Liver (tissue), 9 donors: ENCODE data around the gene MST1. TPM values are rescaled to one million over a fixed set of nuclear protein-coding genes. Genes with fewer than 3 reads are reported as not detected.

Source experiments
- DNase-seq: peaks from one replicate; pipeline ENCODE4 v3.0.0-alpha.2; 2017; ENCODE audit warnings: low spot score
- H3K27ac ChIP-seq, 2 donors: one replicate each; pipeline ENCODE4 v1.7.0; 2013; ENCODE audit warnings: inconsistent platforms in 2 of 2, low read length in 2 of 2, control low read depth in 1 of 2, low read depth in 1 of 2, mild to moderate bottlenecking in 1 of 2
- H3K27me3 ChIP-seq, 4 donors: one replicate each; pipeline versions ENCODE4 v1.6.1 to v1.7.0; 2013; ENCODE audit warnings: low read length in 3 of 4, inconsistent platforms in 1 of 4, mild to moderate bottlenecking in 1 of 4, moderate library complexity in 1 of 4; ENCODE audit not compliant: control insufficient read depth in 4 of 4, insufficient read depth in 4 of 4
- H3K36me3 ChIP-seq, 4 donors: one replicate each; pipeline versions ENCODE4 v1.6.1 to v1.7.0; 2013; ENCODE audit warnings: low read length in 3 of 4, mild to moderate bottlenecking in 3 of 4, low read depth in 1 of 4, moderate library complexity in 1 of 4; ENCODE audit not compliant: control insufficient read depth in 4 of 4, insufficient read depth in 3 of 4
- H3K4me1 ChIP-seq, 4 donors: one replicate each; pipeline versions ENCODE4 v1.6.1 to v1.7.0; 2013; ENCODE audit warnings: low read length in 3 of 4, mild to moderate bottlenecking in 3 of 4, moderate library complexity in 1 of 4; ENCODE audit not compliant: control insufficient read depth in 4 of 4, insufficient read depth in 4 of 4
- H3K4me3 ChIP-seq, 3 donors: one replicate each; pipeline versions ENCODE4 v1.6.1 to v1.7.0; 2013; ENCODE audit warnings: low read length in 3 of 3, control low read depth in 1 of 3, low read depth in 1 of 3, mild to moderate bottlenecking in 1 of 3
- H3K9ac ChIP-seq, 2 donors: one replicate each; pipeline ENCODE4 v1.7.0; 2013; ENCODE audit warnings: low read length in 2 of 2, mild to moderate bottlenecking in 2 of 2, moderate library complexity in 2 of 2, control low read depth in 1 of 2, low read depth in 1 of 2
- H3K9me3 ChIP-seq, 4 donors: one replicate each; pipeline versions ENCODE4 v1.6.1 to v1.7.0; 2013; ENCODE audit warnings: low read length in 3 of 4; ENCODE audit not compliant: control insufficient read depth in 4 of 4
- CTCF ChIP-seq: fragments of 150-350 bp; IDR thresholded peaks from 2 replicates; pipeline ENCODE4 v1.5.1; 2017; ENCODE audit warnings: improper control_type of control experiment, low read depth, low read length; ENCODE audit not compliant: missing input control
- EGR1 ChIP-seq, 2 donors: IDR thresholded peaks; 2 replicates each; pipeline ENCODE4 v1.6.1; 2016 to 2018; ENCODE audit warnings: antibody characterized with exemption in 2 of 2, low read depth in 2 of 2
- FOXA1 ChIP-seq: IDR thresholded peaks from 2 replicates; pipeline ENCODE4 v1.6.1; 2016; ENCODE audit warnings: antibody characterized with exemption
- FOXA2 ChIP-seq: IDR thresholded peaks from 2 replicates; pipeline ENCODE4 v1.6.1; 2016; ENCODE audit warnings: antibody characterized with exemption
- MAX ChIP-seq: IDR thresholded peaks from 2 replicates; pipeline ENCODE4 v1.6.1; 2016; ENCODE audit warnings: antibody characterized with exemption
- NR2F2 ChIP-seq: IDR thresholded peaks from 2 replicates; pipeline ENCODE4 v1.6.1; 2016; ENCODE audit warnings: antibody characterized with exemption
- RAD21 ChIP-seq, 2 donors: IDR thresholded peaks; 2 replicates each; pipeline ENCODE4 v1.6.1; 2016; ENCODE audit warnings: antibody characterized with exemption in 2 of 2, mild to moderate bottlenecking in 2 of 2
- REST ChIP-seq: IDR thresholded peaks from 2 replicates; pipeline ENCODE4 v1.6.1; 2016; ENCODE audit warnings: antibody characterized with exemption, mild to moderate bottlenecking
- RXRA ChIP-seq, 2 donors: IDR thresholded peaks; 2 replicates each; pipeline ENCODE4 v1.6.1; 2017 to 2018; ENCODE audit warnings: antibody characterized with exemption in 2 of 2, mild to moderate bottlenecking in 1 of 2
- TAF1 ChIP-seq: conservative IDR thresholded peaks from 2 replicates; pipeline ENCODE4 v1.6.1; 2016; ENCODE audit warnings: antibody characterized with exemption, mild to moderate bottlenecking
- YY1 ChIP-seq: IDR thresholded peaks from 2 replicates; pipeline ENCODE4 v1.6.1; 2016; ENCODE audit warnings: antibody characterized with exemption, mild to moderate bottlenecking
- ZBTB33 ChIP-seq: IDR thresholded peaks from 2 replicates; pipeline ENCODE4 v1.6.1; 2016; ENCODE audit warnings: antibody characterized with exemption
- WGBS: extraction: QIAGEN DNeasy Blood & Tissue Kit; methylation state at CpG from one replicate; pipeline ENCODE4 v1.1.7; 2013; 5-methylcytosine and 5-hydroxymethylcytosine counted together
- polyA plus RNA-seq, 2 donors: library from polyadenylated mRNA; stranded (reverse) in 1 of 2; unstranded in 1 of 2; fragments of 200-250 nt in 1 of 2; fragments of >200 nt in 1 of 2; fragmentation: Nextera tagmentation in 1 of 2; extraction: Ambion mirVana in 1 of 2; gene quantifications; one replicate each; pipeline versions ENCODE4 v1.2.1 to v1.2.3, GENCODE V29; 2013 to 2015
- total RNA-seq, 2 donors: library from RNA; depleted of rRNA; stranded (reverse); fragments of >200 nt; gene quantifications; one replicate each; pipeline ENCODE4 v1.2.3, GENCODE V29; 2014
- donor health status: healthy.
- donor health status: healthy.
- donor health status: healthy.
- donor health status: healthy.
- donor health status: healthy.

Gene MST1
- total and polyA plus RNA-seq, 4 donors: 262 to 634 (median 530) TPM

GRCh38 chr3:49718858-49719213 is 29.6 kb upstream of the MST1 start:
- Histone ChIP-seq H3K36me3 (peaks cover 6 to 54% (median 19%) of the 10 kb centered on the region in 4 donors), H3K9ac (no peak overlapping the region)

GRCh38 chr3:49717959-49718857 is 28.9 kb upstream of the MST1 start:
- H3K4me3 ChIP-seq: no peak overlapping the region
- no peaks in the 10 kb centered on the region for H3K9me3 ChIP-seq
- H3K4me1 ChIP-seq: peaks cover 4 to 27% (median 16%) of the 10 kb centered on the region in 4 donors
- WGBS: 82% methylated on average over 75 of the region's 75 CpGs
- TF ChIP-seq EGR1 (IDR thresholded peaks at IDR 0.05; ENCODE audit: low read depth in 2 of 2) (no peak), CTCF (no peak), RXRA (IDR thresholded peaks at IDR 0.05) (no peak), MAX (no peak), YY1 (no peak), FOXA2 (no peak), REST (no peak), FOXA1 (no peak), TAF1 (no peak), RAD21 (IDR thresholded peaks at IDR 0.05) (no peak), ZBTB33 (no peak)
- no peak for DNase-seq
- no peaks in the 10 kb centered on the region for H3K27me3 ChIP-seq
- peaks cover 6 to 60% (median 21%) of the 10 kb centered on the region in 4 donors for H3K36me3 ChIP-seq
- H3K27ac ChIP-seq: no peak overlapping the region
- no peak overlapping the region for H3K9ac ChIP-seq

More at GRCh38 chr3:49718858-49719213, 29.6 kb upstream of the MST1 start:
- TF ChIP-seq FOXA2 (no peak), YY1 (no peak), RAD21 (IDR thresholded peaks at IDR 0.05) (no peak), EGR1 (IDR thresholded peaks at IDR 0.05; ENCODE audit: low read depth in 2 of 2) (no peak), FOXA1 (peak; percentile 9), NR2F2 (no peak)
- Histone ChIP-seq H3K27ac (no peak overlapping the region), H3K4me3 (peak overlapping the region in 1 of 3 donors; percentile 6), H3K4me1 (peaks cover 4 to 29% (median 18%) of the 10 kb centered on the region in 4 donors), H3K9me3 (no peaks in the 10 kb centered on the region), H3K27me3 (no peaks in the 10 kb centered on the region)
- no peak for DNase-seq
- WGBS: 35% methylated on average over 33 of the region's 33 CpGs
